OCI-LY7 (cell line): ENCODE data around the gene CDK5. TPM values are rescaled to one million over a fixed set of nuclear protein-coding genes. Genes with fewer than 3 reads are reported as not detected.

Experiments used
- BruUV-seq: library from RNA; stranded (reverse); fragments of 400-500 nt; replicated peaks from 2 replicates; lab custom pipeline; 2021; lab: Mats Ljungman, UMichigan
- CTCF ChIA-PET: fragments of 300-600 bp; sonication (Branson Sonifier 250); formaldehyde crosslinking; loops from one replicate; lab custom pipeline; 2022; ENCODE audit warnings: antibody characterized with exemption; ENCODE audit not compliant: unreplicated experiment; lab: Charles Lee
- POLR2A ChIA-PET: fragments of 300-600 bp; sonication (Branson Sonifier 250); formaldehyde crosslinking; loops from one replicate; lab custom pipeline; 2022; ENCODE audit warnings: antibody characterized with exemption; lab: Charles Lee
- DNase-seq: peaks from one replicate; pipeline ENCODE4 v3.0.0-alpha.2; 2015; ENCODE audit warnings: low spot score
- H2AFZ ChIP-seq: fragments of 200-600 bp; sonication (generic), shearing (Covaris generic); 2 replicates; pipeline ENCODE4 v1.6.1; 2014; ENCODE audit warnings: mild to moderate bottlenecking, antibody characterized with exemption, low read length, moderate library complexity
- H3K27ac ChIP-seq: fragments of 200-600 bp; sonication (generic); 2 replicates; pipeline ENCODE4 v1.5.1; 2014; ENCODE audit warnings: mixed run types, low read depth, mild to moderate bottlenecking, moderate library complexity, low read length, inconsistent platforms; ENCODE audit not compliant: poor library complexity, severe bottlenecking
- H3K36me3 ChIP-seq: fragments of 200-600 bp; sonication (generic); 2 replicates; pipeline ENCODE4 v1.6.1; 2014; ENCODE audit warnings: mild to moderate bottlenecking, antibody characterized with exemption, low read length, moderate library complexity, mixed read lengths; ENCODE audit not compliant: insufficient read depth
- H3K4me1 ChIP-seq: fragments of 200-600 bp; sonication (generic); 2 replicates; pipeline ENCODE4 v1.5.1; 2014; ENCODE audit warnings: mild to moderate bottlenecking, low read length; ENCODE audit not compliant: insufficient read depth, poor library complexity, severe bottlenecking
- H3K4me2 ChIP-seq: fragments of 200-600 bp; sonication (generic); 2 replicates; pipeline ENCODE4 v1.6.1; 2014; ENCODE audit warnings: mild to moderate bottlenecking, low read length
- H3K4me3 ChIP-seq: fragments of 200-600 bp; sonication (generic); 2 replicates; pipeline ENCODE4 v1.5.1; 2014; ENCODE audit warnings: mild to moderate bottlenecking, low read depth, low read length; ENCODE audit not compliant: poor library complexity, severe bottlenecking
- H3K79me2 ChIP-seq: fragments of 200-600 bp; sonication (generic); 2 replicates; pipeline ENCODE4 v1.6.1; 2016; ENCODE audit warnings: low read depth, mild to moderate bottlenecking, low read length, moderate library complexity, mixed read lengths; ENCODE audit not compliant: insufficient read depth
- H3K9me2 ChIP-seq: fragments of 200-600 bp; sonication (generic); 2 replicates; pipeline ENCODE4 v1.6.1; 2016; ENCODE audit warnings: mild to moderate bottlenecking, low read length, mixed read lengths; ENCODE audit not compliant: insufficient read depth
- H3K9me3 ChIP-seq: fragments of 200-600 bp; sonication (generic); 2 replicates; pipeline ENCODE4 v1.6.1; 2014; ENCODE audit warnings: mild to moderate bottlenecking, mixed run types, low read length, mixed read lengths
- H4K20me1 ChIP-seq: fragments of 200-600 bp; sonication (generic); 2 replicates; pipeline ENCODE4 v1.6.1; 2014; ENCODE audit warnings: mild to moderate bottlenecking, antibody characterized with exemption, low read length, moderate library complexity, mixed read lengths; ENCODE audit not compliant: insufficient read depth
- CTCF ChIP-seq: fragments of 200-600 bp; sonication (generic); conservative IDR thresholded peaks from 2 replicates; pipeline ENCODE4 v1.5.1; 2014; ENCODE audit warnings: mild to moderate bottlenecking, antibody characterized with exemption, low read length, moderate library complexity, mixed read lengths
- EZH2phosphoT487 ChIP-seq: fragments of 200-600 bp; sonication (generic); IDR thresholded peaks from 2 replicates; pipeline ENCODE4 v1.6.1; 2018; ENCODE audit warnings: low read depth, borderline replicate concordance, mild to moderate bottlenecking, mixed run types, antibody characterized with exemption, low read length, moderate library complexity, mixed read lengths
- intact Hi-C: fragments of 100-400 bp; cut with micrococcal nuclease; formaldehyde crosslinking; loops from one replicate; pipeline ENCODE4 v1.10.0; 2022; ENCODE audit not compliant: unreplicated experiment
- total RNA-seq, 2 experiments: library from RNA; depleted of rRNA in 1 of 2; stranded (reverse); fragments of >200 nt in 1 of 2; shearing (Covaris generic) in 1 of 2; gene quantifications; 2 replicates each; pipeline ENCODE4 v1.2.3, GENCODE V29; 2014 to 2022

CDK5 gene
- total RNA-seq, 2 experiments from 2014 or later: 23.7 to 30.9 TPM

DNA sequence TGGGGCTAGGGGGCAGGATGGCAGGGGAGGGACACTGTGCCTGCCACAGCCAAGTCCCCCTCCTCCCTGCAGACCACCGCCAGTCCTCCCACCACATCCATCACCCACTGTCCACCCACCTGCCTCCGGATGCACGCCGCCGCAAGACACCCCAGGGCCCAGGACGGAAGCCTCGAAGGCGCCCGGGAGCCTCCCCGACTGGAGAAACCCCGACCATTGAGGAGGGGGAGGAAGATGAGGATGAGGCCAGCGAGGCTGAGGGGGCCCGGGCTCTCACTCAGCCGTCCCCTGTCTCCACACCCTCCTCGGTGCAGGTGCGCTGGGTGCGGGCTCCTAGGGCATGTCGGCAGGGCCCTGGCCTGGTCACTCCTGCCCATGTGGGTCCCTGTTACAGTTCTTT, 6.8 kb upstream of the CDK5 start:
- CTCF ChIA-PET: no interaction called here
- no TSS peak for BruUV-seq

DNA sequence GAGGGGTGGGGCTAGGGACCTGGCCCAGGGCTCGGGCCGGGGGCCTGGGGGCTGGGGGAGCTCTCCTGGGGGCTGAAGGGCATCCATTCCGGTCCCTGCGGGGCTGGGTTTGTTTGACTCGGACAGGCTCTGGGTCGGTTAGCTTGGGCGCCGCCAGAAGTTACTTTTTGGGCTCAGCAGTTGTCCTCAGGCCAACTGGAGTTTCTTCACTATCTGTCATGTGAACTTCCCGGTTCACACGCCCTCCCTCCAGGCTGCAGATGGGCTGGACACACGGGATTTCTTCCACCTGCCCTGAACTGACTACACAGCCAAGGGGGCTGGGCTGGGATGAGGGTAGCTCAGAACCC, 5.5 kb upstream of the CDK5 start:
- no peaks in the 10 kb centered on the region for H3K9me2 ChIP-seq
- H3K4me3 ChIP-seq: no peak overlapping the region
- no peak for TF ChIP-seq CTCF
- TF ChIP-seq EZH2phosphoT487: no peak
- H3K4me2 ChIP-seq: no peak overlapping the region
- H3K9me3 ChIP-seq: no peaks in the 10 kb centered on the region
- POLR2A ChIA-PET: no interaction called here
- H3K4me1 ChIP-seq: peaks cover 26% of the 10 kb centered on the region
- no peak for DNase-seq
- no TSS peak for BruUV-seq
- peaks cover 39% of the 10 kb centered on the region for H3K36me3 ChIP-seq
- CTCF ChIA-PET: no interaction called here
- H2AFZ ChIP-seq: no peak overlapping the region
- intact Hi-C loops: no loop called here
- H3K79me2 ChIP-seq: peaks cover 14% of the 10 kb centered on the region; the same call in 1 of the 2 replicates
- no peaks in the 10 kb centered on the region for H4K20me1 ChIP-seq
- H3K27ac ChIP-seq: no peak overlapping the region

More for the DNA sequence above, 6.8 kb upstream of the CDK5 start:
- Histone ChIP-seq H3K9me3 (no peaks in the 10 kb centered on the region), H3K4me1 (peaks cover 16% of the 10 kb centered on the region), H3K4me2 (no peak overlapping the region), H4K20me1 (no peaks in the 10 kb centered on the region), H3K27ac (no peak overlapping the region), H3K9me2 (no peaks in the 10 kb centered on the region), H2AFZ (no peak overlapping the region), H3K4me3 (no peak overlapping the region), H3K36me3 (peaks cover 46% of the 10 kb centered on the region), H3K79me2 (peaks cover 14% of the 10 kb centered on the region; the same call in 1 of the 2 replicates)
- intact Hi-C loops: no loop called here
- TF ChIP-seq CTCF (no peak), EZH2phosphoT487 (no peak)
- DNase-seq: no peak
- POLR2A ChIA-PET: no interaction called here

DNA sequence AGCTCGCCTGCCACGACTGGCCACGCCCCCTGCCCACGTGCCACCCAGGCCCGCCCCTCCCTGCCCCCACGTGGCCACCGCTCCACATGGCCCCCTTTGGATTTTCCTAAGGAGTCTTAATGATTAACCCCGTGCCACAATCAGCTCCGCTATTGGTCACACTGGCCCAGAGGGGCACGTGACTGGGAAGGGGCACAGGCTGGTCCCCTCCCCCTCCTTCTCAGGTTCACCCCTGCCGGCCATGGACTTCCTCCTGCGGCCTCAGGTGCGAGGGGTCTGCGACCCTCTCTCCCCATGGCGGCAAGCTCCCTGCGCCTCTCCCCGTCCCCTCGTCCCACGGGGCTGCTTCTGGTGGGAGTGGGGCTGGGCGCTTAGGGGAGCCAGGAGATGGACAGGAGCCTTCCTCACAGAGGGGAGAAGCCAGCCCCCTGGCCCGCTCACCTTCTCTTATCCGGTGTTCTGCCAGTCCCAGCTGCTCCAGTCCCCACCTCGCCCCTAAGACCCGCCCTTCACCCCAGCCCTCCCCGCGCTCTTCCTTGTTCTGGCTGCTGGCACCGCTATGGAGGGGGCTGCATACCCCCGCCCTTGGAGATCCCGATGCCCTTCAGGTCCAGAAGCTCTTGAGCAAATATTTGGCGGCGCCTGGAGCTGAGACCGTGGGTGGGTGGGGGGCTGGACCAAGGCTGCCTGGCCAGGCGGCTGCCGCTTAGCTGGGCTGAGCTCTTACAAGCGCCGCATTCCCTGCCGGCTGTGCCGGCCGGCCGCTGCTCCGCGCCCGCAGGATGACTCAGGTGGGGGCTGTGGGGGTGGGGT, 4.9 kb upstream of the CDK5 start:
- H2AFZ ChIP-seq: no peak overlapping the region
- CTCF ChIA-PET: interaction anchor here (0.6 kb wide), 2 partner anchors 18 to 62 kb away, joined by 3 read pairs; partner anchors contain the start of gene FASTK
- H3K4me3 ChIP-seq: no peak overlapping the region
- peaks cover 14% of the 10 kb centered on the region; the same call in 1 of the 2 replicates for H3K79me2 ChIP-seq
- TF ChIP-seq EZH2phosphoT487 (no peak), CTCF (no peak)
- H3K4me2 ChIP-seq: no peak overlapping the region
- H3K9me3 ChIP-seq: no peaks in the 10 kb centered on the region
- DNase-seq: no peak
- H3K27ac ChIP-seq: no peak overlapping the region
- peaks cover 33% of the 10 kb centered on the region for H3K36me3 ChIP-seq
- POLR2A ChIA-PET: no interaction called here
- BruUV-seq: no TSS peak
- intact Hi-C loops: no loop called here
- H4K20me1 ChIP-seq: no peaks in the 10 kb centered on the region
- H3K9me2 ChIP-seq: no peaks in the 10 kb centered on the region
- H3K4me1 ChIP-seq: peaks cover 26% of the 10 kb centered on the region
